ENCODE measurements around the gene CST9L. TPM values are rescaled to one million over a fixed set of nuclear protein-coding genes. Genes with fewer than 3 reads are reported as not detected.
"Not testable (repeated sequence)": the region's sequence is repeated elsewhere in the genome, so short reads cannot be mapped to it uniquely, and the experiment has no call there.

The CST9L gene
- polyA plus RNA-seq, 4 donors: not detected

DNA sequence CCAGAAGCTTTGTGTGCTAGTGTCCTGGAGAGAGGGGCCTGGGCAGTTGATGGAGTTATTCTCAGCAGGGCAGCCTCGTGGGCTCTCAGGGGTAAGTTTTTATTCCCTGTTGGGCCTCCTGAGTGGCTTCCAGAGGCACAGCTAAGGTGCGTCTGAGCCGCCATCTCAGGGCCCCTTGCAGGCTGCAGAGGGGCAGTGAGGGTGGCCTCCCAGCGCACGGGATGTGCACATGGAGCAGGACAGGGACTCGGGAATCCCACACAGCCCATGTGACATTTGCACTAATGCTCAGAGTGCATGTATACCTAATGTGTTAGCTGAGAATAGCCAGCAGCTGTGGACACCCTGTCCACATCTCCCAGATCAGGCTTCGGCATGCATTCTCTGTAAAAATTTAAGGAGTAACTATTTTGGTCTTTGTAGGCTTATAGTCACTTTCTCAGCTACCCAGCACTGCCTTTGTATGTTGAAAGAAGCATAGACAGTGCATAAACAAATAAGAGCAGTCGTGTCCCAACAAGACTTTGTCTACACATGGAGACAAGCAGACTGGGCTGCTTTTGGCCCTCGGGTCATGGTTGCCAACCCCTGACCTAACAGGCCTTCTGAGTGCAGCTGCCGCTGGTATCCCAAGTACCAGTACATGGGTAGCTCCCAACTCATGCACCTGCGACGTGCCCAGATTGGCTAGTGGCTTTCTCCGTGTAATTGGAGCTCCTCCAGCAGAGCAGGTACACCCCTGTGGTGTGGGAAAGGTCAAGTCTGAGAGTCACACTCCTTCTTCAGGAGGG is 18.6 kb upstream of the CST9L start:
- DNase-seq (ENCODE audit: low read depth in 4 of 4, low spot score in 3 of 4): no peak

DNA sequence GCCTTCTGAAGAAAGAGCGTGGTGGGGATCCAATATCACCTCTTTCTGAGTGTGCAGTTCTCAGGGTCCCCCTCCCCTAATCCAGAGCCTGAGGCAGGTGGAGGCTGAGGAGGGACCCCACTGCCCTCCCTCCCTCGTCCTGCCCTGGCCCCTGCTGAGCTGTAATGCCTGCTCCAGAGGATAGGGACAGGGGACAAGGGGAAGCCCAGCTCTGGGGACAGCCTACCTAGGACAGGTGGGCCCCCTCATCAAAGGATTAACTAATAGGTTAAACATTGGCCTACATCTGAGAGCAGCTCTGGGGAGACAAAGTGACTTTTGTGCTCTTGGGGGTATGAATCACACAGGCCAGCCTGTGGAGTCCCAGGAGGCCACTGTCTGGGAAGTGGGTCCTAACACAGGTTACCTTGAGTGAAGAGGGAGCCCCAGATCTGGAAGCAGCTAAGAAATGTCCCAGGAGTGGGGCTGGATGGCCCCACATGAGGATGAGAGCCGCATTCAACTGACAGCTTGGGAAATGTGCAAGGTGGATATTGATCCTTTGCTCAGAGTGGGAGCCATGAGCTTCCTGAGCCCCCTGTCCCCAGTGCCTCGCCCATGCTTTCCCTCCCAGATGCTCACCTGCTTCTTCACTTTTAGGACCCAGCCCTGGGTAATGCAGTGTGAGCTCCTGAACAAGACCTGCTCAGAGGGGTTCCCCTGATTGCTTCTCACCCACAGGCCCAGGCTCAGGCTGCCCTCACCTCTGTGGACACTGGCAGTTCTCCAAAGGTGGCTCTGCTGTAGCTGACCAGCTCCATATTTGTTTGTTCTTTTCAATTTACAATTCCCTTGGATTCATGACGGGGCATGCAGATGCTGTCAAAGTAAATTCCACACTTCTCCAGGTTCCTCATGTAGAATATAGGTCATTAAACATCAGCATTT is 17.8 kb upstream of the CST9L start:
- DNase-seq (ENCODE audit: low read depth in 4 of 4, low spot score in 3 of 4): no peak

DNA sequence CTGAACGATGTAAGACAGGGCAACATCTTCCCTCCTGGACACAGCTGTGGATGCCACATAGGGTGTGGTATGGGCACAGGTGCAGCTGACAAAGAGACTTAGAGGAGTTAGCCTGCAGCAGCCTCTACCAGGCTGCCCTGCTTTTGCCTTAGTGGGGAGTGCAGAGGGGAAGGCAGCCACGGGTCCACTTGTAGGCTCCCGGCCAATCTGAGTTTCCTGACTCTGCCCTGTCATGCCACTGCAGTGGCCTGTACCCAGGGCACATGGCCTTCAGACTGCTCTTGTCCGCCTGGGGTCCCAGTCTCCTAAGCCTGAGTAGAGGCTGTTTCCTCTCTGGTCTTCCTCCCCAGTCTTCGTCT is 17.1 kb upstream of the CST9L start:
- no peak for DNase-seq (ENCODE audit: low read depth in 4 of 4, low spot score in 3 of 4)

GRCh38 chr20:23584434-23585199 is 16.3 kb upstream of the CST9L start:
- DNase-seq (ENCODE audit: low read depth in 4 of 4, low spot score in 3 of 4): no peak

DNA sequence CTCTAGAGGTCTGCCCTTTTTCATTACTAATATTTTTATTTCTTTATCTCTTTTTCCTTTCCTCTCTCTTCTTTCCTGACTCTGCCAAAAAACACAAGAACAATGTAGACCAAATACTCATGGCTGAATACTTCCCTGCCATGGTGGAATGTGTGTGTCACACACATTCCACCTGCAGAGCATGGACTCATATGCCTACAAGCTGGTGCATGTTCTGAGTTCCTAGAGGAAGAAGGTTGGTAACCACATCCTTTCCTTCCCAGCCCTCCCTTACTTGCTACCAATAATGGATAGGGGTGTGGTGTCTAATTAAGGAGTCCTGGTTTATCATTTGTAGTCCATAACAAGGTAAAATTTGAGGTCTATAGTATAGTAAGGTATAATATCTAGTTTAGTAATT is 15.2 kb upstream of the CST9L start:
- DNase-seq (ENCODE audit: low read depth in 4 of 4, low spot score in 3 of 4): no peak

GRCh38 chr20:23582293-23582692 is 14.0 kb upstream of the CST9L start:
- no peak for DNase-seq (ENCODE audit: low read depth in 4 of 4, low spot score in 3 of 4)

DNA sequence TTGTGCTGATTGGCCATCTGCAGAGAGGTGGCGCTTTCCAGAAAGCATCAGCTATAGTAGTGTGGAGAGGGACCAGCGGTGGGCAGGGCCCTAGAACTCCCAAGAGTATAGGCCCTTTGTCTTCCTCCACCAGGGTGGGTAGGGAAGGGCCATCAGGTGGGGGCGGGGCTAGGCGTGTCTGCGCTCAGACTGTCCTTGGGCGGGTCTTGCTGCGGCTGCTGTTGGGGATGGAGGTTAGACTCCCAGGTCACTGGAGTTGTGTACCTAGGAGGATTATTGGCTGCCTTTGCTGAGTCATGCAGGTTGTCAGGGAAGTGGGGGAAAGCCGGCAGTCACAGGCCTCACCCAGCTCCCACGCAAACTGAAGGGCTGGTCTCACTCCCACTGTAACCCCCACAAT is 13.5 kb upstream of the CST9L start:
- DNase-seq (ENCODE audit: low read depth in 4 of 4, low spot score in 3 of 4): not testable (repeated sequence)

DNA sequence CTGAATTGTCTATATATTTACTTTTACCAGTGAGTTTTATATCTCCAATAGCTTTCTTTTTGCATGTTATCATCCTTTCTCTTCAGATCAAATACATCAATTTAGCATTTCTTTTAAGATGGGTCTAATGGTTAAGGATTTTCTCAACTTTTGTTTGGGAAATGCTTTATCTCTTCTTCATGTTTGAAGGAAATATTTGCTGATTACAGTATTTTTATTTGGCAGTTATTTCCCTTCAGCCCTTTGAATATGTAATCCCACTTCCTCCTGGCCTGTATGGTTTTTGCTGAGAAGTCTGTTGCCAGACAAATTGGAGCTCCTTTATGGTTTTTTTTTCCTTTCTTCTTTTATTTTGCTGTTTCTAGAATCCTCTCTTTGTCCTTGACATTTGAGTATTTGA is 6.7 kb upstream of the CST9L start:
- DNase-seq (ENCODE audit: low read depth in 4 of 4, low spot score in 3 of 4): no peak

DNA sequence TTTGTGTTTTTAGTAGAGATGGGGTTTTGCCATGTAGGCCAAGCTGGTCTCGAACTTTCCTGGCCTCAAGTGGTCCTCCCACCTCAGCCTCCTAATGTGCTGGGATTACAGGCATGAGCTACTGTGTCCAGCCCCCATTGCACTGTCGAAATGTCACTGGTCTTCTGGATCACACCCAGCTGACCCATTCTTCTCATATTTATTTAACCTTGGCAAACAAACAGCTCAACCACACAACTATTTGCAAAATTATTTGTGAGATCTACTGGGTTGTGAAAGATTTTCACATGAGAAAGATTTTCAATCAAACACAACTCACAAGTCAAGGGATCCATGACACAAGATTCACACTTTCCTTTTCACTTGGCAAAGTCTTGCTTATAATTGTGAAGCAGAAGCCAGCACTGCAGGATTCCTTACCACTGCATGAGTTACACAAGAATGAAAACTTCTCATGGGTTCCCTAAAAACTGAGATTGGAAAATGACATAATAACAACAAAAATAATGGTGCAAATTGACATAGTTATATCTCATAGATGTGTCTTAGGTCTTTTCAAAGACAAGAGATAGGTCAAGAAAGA is 2.0 kb upstream of the CST9L start:
- no peak for DNase-seq (ENCODE audit: low read depth in 4 of 4, low spot score in 3 of 4)

GRCh38 chr20:23569570-23569969 is 1.3 kb upstream of the CST9L start:
- no peak for DNase-seq (ENCODE audit: low read depth in 4 of 4, low spot score in 3 of 4)

DNA sequence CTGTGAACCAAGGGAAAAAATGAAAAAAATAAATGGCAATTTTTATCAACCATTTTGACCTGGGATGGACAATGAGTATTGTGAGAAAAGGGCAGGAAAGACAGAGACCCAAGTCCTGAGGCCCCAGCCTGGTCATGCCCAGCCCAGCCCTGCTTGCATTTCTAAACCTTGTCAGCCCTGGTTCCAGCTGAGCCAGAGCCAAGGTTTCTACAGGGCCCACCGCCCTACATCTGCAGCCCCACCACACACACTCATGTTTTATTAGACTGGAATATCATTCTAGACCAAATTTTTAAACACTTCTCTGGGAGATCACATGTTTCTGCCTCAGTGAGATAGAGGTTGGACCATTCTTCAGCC is 667 bp upstream of the CST9L start:
- DNase-seq (ENCODE audit: low read depth in 4 of 4, low spot score in 3 of 4): no peak

- DNase-seq (ENCODE audit: low read depth in 4 of 4, low spot score in 3 of 4): no peak
Measured at GRCh38 chr20:23566199-23566932, 1.9 kb downstream of the CST9L start.

- no peak for DNase-seq (ENCODE audit: low read depth in 4 of 4, low spot score in 3 of 4)
Measured at GRCh38 chr20:23565503-23566045, 2.7 kb downstream of the CST9L start.

DNA sequence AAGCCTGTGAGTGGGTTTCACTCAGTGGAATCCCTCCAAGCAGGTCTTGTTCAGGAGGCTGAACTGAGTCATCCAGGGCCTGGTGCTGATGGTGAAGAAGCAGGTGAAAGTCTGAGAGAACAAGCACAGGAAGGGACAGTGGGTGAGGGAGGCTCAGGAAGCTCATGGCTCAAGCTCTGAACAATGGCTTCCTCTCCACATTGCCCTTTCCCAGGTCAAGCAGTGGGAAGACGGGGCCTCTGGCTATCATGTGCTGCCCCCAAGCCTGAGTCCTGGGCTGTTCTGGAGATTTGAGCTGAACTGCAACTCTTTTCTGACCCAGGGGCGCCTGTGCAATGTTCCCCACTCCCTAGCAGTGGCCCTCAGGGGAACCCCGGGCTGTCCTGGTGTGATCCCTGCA is 3.4 kb downstream of the CST9L start:
- DNase-seq (ENCODE audit: low read depth in 4 of 4, low spot score in 3 of 4): no peak

- no peak for DNase-seq (ENCODE audit: low read depth in 4 of 4, low spot score in 3 of 4)
Measured at GRCh38 chr20:23562721-23563342, 5.5 kb downstream of the CST9L start.

GRCh38 chr20:23554401-23554800 is 13.9 kb downstream of the CST9L start:
- no peak for DNase-seq (ENCODE audit: low read depth in 4 of 4, low spot score in 3 of 4)

- DNase-seq (ENCODE audit: low read depth in 4 of 4, low spot score in 3 of 4): no peak
Measured at GRCh38 chr20:23551786-23552185, 16.5 kb downstream of the CST9L start.

- DNase-seq (ENCODE audit: low read depth in 4 of 4, low spot score in 3 of 4): no peak
Measured at GRCh38 chr20:23551383-23551782, 16.9 kb downstream of the CST9L start.

GRCh38 chr20:23550227-23550626 is 18.1 kb downstream of the CST9L start:
- DNase-seq (ENCODE audit: low read depth in 4 of 4, low spot score in 3 of 4): no peak

Data from left renal pelvis (tissue), 4 donors.